Activated CD4-positive, alpha-beta T cell treated with anti-CD3 and anti-CD28 coated beads, Interleukin-2, amount 50 U/mL, for 16 hours (primary cell): ENCODE data around the gene CBFA2T3.

ENCODE experiments used
- DNase-seq: peaks from one replicate; pipeline ENCODE4 v3.0.0-alpha.2; 2020

CBFA2T3 gene

GRCh38 chr16:88974080-88974915 is 2.7 kb downstream of the CBFA2T3 start:
- DNase-seq, result no peak

GRCh38 chr16:88973415-88974050 is 3.5 kb downstream of the CBFA2T3 start:
- no peak for DNase-seq

GRCh38 chr16:88973007-88973410 is 4.0 kb downstream of the CBFA2T3 start:
- no peak for DNase-seq

- DNase-seq, result no peak
Observed at GRCh38 chr16:88972349-88972748, 4.7 kb downstream of the CBFA2T3 start.

GRCh38 chr16:88971371-88972097 is 5.5 kb downstream of the CBFA2T3 start:
- DNase-seq, result no peak

- no peak for DNase-seq
Observed at GRCh38 chr16:88970539-88971065, 6.4 kb downstream of the CBFA2T3 start.

- DNase-seq, result no peak
Observed at GRCh38 chr16:88970050-88970449, 7.0 kb downstream of the CBFA2T3 start.

GRCh38 chr16:88969361-88969831 is 7.6 kb downstream of the CBFA2T3 start:
- DNase-seq, result no peak

- DNase-seq, result no peak
Observed at GRCh38 chr16:88968589-88969280, 8.3 kb downstream of the CBFA2T3 start.

GRCh38 chr16:88967830-88968588 is 9.0 kb downstream of the CBFA2T3 start:
- DNase-seq, result no peak

- DNase-seq, result no peak
Observed at GRCh38 chr16:88966986-88967829, 9.8 kb downstream of the CBFA2T3 start.

GRCh38 chr16:88965826-88966480 is 11.1 kb downstream of the CBFA2T3 start:
- no peak for DNase-seq

GRCh38 chr16:88965411-88965810 is 11.6 kb downstream of the CBFA2T3 start:
- no peak for DNase-seq

- DNase-seq, result no peak
Observed at GRCh38 chr16:88964636-88965035, 12.4 kb downstream of the CBFA2T3 start.

GRCh38 chr16:88963583-88963982 is 13.4 kb downstream of the CBFA2T3 start:
- DNase-seq, result no peak

GRCh38 chr16:88962478-88963152 is 14.4 kb downstream of the CBFA2T3 start:
- no peak for DNase-seq

GRCh38 chr16:88961011-88961410 is 16.0 kb downstream of the CBFA2T3 start:
- no peak for DNase-seq

- DNase-seq, result no peak
Observed at GRCh38 chr16:88960516-88960915, 16.5 kb downstream of the CBFA2T3 start.

GRCh38 chr16:88959022-88959421 is 18.0 kb downstream of the CBFA2T3 start:
- DNase-seq, result no peak
